Loucy (cell line): ENCODE measurements around the gene DOK6.

ENCODE experiments used
- H2AFZ ChIP-seq: fragments of 200-600 bp; sonication (generic); 2 replicates; pipeline ENCODE4 v1.6.0; 2016; ENCODE audit warnings: antibody characterized with exemption, mild to moderate bottlenecking, low read length, moderate library complexity
- H3F3A ChIP-seq: fragments of 200-600 bp; 2 replicates; pipeline ENCODE4 v1.6.0; 2016; ENCODE audit warnings: antibody characterized with exemption, low read depth, mild to moderate bottlenecking
- H3K27me3 ChIP-seq: fragments of 200-600 bp; sonication (generic); 2 replicates; pipeline ENCODE4 v1.6.1; 2014; ENCODE audit warnings: low read length, mild to moderate bottlenecking; ENCODE audit not compliant: insufficient read depth, poor library complexity, severe bottlenecking
- H3K36me3 ChIP-seq: fragments of 200-600 bp; sonication (generic); 2 replicates; pipeline ENCODE4 v1.6.1; 2016; ENCODE audit warnings: low read length; ENCODE audit not compliant: insufficient read depth
- H3K4me1 ChIP-seq: fragments of 200-600 bp; sonication (generic); 2 replicates; pipeline ENCODE4 v1.5.1; 2014; ENCODE audit warnings: low read length, mild to moderate bottlenecking; ENCODE audit not compliant: insufficient read depth, poor library complexity, severe bottlenecking
- H3K4me2 ChIP-seq: fragments of 200-600 bp; sonication (generic); 2 replicates; pipeline ENCODE4 v1.6.0; 2014; ENCODE audit warnings: antibody characterized with exemption, low read length, low read depth, mild to moderate bottlenecking; ENCODE audit not compliant: poor library complexity, severe bottlenecking
- H3K4me3 ChIP-seq: fragments of 200-600 bp; sonication (generic); 2 replicates; pipeline ENCODE4 v1.5.1; 2014; ENCODE audit warnings: low read length, mild to moderate bottlenecking, mixed read lengths; ENCODE audit not compliant: poor library complexity, severe bottlenecking
- H3K79me2 ChIP-seq: fragments of 200-600 bp; sonication (generic); 2 replicates; pipeline ENCODE4 v1.6.1; 2014; ENCODE audit warnings: low read length; ENCODE audit not compliant: insufficient read depth
- H3K9ac ChIP-seq: fragments of 200-600 bp; sonication (generic); 2 replicates; pipeline ENCODE4 v1.6.0; 2014; ENCODE audit warnings: mild to moderate bottlenecking, low read depth, low read length, moderate library complexity; ENCODE audit not compliant: poor library complexity, severe bottlenecking
- H3K9me2 ChIP-seq: fragments of 200-600 bp; sonication (generic); replicated peaks from 2 replicates; pipeline ENCODE4 v1.6.1; 2016; ENCODE audit warnings: low read depth, low read length, mixed read lengths
- H3K9me3 ChIP-seq: fragments of 200-600 bp; sonication (generic); 2 replicates; pipeline ENCODE4 v1.6.1; 2014; ENCODE audit warnings: mild to moderate bottlenecking, antibody characterized with exemption, low read length, low read depth; ENCODE audit not compliant: insufficient read depth
- H4K20me1 ChIP-seq: fragments of 200-600 bp; sonication (generic); 2 replicates; pipeline ENCODE4 v1.6.0; 2014; ENCODE audit warnings: antibody characterized with exemption, low read length, mild to moderate bottlenecking; ENCODE audit not compliant: insufficient read depth, poor library complexity, severe bottlenecking
- EZH2phosphoT487 ChIP-seq: fragments of 200-600 bp; IDR thresholded peaks from 2 replicates; pipeline ENCODE4 v1.6.1; 2018; ENCODE audit warnings: antibody characterized with exemption, mild to moderate bottlenecking, moderate library complexity, borderline replicate concordance
- TF ChIP-seq, protein P1 (sequence below): fragments of 200-600 bp; sonication (generic); conservative IDR thresholded peaks from 2 replicates; pipeline ENCODE4 v1.5.1; 2014; ENCODE audit warnings: mild to moderate bottlenecking, antibody characterized with exemption, low read length

DOK6 gene

DNA sequence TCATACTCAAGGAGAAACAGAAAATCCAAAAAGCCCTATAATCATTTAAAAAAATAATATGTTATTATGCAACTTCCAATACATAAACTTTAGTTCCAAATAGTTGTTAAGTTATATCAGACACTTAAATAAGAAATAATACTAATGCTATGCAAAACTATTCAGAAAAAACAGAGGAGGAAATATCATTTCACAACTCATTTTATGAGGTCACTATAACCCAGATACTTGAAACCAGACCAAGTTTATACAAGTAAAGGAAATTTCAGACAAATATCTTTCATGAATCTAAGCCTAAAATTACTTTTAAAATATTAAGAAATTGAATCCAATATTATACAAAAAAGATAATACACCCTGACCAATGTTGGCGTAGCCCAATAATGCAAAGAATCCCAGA lies 286.2 kb downstream of the DOK6 start:
- Histone ChIP-seq H3K79me2 (no peaks in the 10 kb centered on the region), H3K4me1 (no peaks in the 10 kb centered on the region), H3K36me3 (no peaks in the 10 kb centered on the region), H3F3A (no peaks in the 10 kb centered on the region), H3K9me3 (no peaks in the 10 kb centered on the region), H3K9me2 (no peaks in the 10 kb centered on the region), H3K4me2 (no peak overlapping the region), H3K9ac (no peak overlapping the region), H3K27me3 (no peaks in the 10 kb centered on the region), H2AFZ (no peak overlapping the region), H3K4me3 (no peak overlapping the region), H4K20me1 (no peaks in the 10 kb centered on the region)
- TF ChIP-seq, protein P1, sequence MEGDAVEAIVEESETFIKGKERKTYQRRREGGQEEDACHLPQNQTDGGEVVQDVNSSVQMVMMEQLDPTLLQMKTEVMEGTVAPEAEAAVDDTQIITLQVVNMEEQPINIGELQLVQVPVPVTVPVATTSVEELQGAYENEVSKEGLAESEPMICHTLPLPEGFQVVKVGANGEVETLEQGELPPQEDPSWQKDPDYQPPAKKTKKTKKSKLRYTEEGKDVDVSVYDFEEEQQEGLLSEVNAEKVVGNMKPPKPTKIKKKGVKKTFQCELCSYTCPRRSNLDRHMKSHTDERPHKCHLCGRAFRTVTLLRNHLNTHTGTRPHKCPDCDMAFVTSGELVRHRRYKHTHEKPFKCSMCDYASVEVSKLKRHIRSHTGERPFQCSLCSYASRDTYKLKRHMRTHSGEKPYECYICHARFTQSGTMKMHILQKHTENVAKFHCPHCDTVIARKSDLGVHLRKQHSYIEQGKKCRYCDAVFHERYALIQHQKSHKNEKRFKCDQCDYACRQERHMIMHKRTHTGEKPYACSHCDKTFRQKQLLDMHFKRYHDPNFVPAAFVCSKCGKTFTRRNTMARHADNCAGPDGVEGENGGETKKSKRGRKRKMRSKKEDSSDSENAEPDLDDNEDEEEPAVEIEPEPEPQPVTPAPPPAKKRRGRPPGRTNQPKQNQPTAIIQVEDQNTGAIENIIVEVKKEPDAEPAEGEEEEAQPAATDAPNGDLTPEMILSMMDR, result no peak
- no peak for TF ChIP-seq EZH2phosphoT487

GRCh38 chr18:69689121-69689759 lies 288.6 kb downstream of the DOK6 start:
- Histone ChIP-seq H3K36me3 (no peaks in the 10 kb centered on the region), H2AFZ (no peak overlapping the region), H3K27me3 (no peaks in the 10 kb centered on the region), H3K4me3 (no peak overlapping the region), H3K9me3 (no peaks in the 10 kb centered on the region), H3K9ac (no peak overlapping the region), H3K79me2 (no peaks in the 10 kb centered on the region), H4K20me1 (no peaks in the 10 kb centered on the region), H3K4me1 (no peaks in the 10 kb centered on the region), H3K9me2 (no peaks in the 10 kb centered on the region), H3K4me2 (no peak overlapping the region), H3F3A (no peaks in the 10 kb centered on the region)
- no peak for TF ChIP-seq EZH2phosphoT487
- TF ChIP-seq, protein P1, result no peak

DNA sequence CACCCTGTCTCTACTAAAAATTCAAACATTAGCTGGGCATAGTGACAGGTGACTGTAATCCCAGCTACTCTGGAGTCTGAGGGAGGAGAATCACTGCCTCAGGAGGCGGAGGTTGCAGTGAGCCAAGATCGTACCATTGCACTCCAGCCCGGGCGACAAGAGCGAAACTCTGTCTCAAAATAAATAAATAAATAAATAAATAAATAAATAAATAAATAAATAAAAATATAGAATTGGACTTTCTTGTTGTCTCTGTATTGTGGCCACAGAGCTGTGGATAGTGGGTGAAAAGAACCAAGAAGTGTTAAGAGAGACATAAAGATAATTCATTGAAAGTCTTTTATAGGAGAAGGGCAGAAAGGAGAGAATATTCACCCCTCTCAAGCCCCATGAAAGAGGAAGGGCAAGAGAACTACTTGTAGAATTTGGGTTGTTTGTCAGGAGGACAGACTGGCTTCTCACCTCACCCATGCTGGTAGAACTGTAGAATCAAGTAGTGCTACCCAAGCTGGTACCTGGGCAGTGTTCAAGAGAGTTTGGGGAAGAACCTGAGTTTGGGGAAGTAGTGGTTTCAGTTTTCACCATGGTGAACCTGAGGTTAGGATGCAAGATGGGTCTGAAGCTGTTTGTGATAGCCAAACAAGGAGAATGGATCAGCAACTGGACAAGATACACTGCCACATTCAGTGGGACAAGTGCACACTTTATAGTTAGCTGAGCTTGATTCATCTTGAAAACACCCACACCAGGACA lies 290.5 kb downstream of the DOK6 start:
- no peaks in the 10 kb centered on the region for H4K20me1 ChIP-seq
- H3K9me2 ChIP-seq, result no peaks in the 10 kb centered on the region
- no peaks in the 10 kb centered on the region for H3K36me3 ChIP-seq
- H3K9me3 ChIP-seq, result no peaks in the 10 kb centered on the region
- no peaks in the 10 kb centered on the region for H3K79me2 ChIP-seq
- H2AFZ ChIP-seq, result no peak overlapping the region
- H3F3A ChIP-seq, result no peaks in the 10 kb centered on the region
- H3K4me3 ChIP-seq, result no peak overlapping the region
- H3K4me1 ChIP-seq, result no peaks in the 10 kb centered on the region
- TF ChIP-seq, protein P1, result no peak
- TF ChIP-seq EZH2phosphoT487, result no peak
- H3K4me2 ChIP-seq, result no peak overlapping the region
- no peak overlapping the region for H3K9ac ChIP-seq
- H3K27me3 ChIP-seq, result no peaks in the 10 kb centered on the region
